Adipose tissue (tissue), 3 donors: Measurements from ENCODE around the gene CLBA1. TPM values are rescaled to one million over a fixed set of nuclear protein-coding genes. Genes with fewer than 3 reads are reported as not detected.

Source experiments
- H3K27ac ChIP-seq: one replicate; pipeline ENCODE4 v1.5.1; 2013; ENCODE audit warnings: low read depth, low read length
- WGBS, 3 donors: extraction: QIAGEN DNeasy Blood & Tissue Kit; methylation state at CpG; one replicate each; pipeline ENCODE4 v1.1.7; 2013; 5-methylcytosine and 5-hydroxymethylcytosine counted together
- polyA plus RNA-seq, 3 donors: library from polyadenylated mRNA; stranded (reverse); fragments of 200-250 nt; gene quantifications; one replicate each; pipeline ENCODE4 v1.2.3, GENCODE V29; 2013
- donor health status: healthy with polysubstance abuse.
- donor health status: Bipolar disorder and iron deficiency.
- donor health status: healthy.

Gene CLBA1
- polyA plus RNA-seq, 3 donors, result 2.2 to 10.9 (median 2.8) TPM

- no peak overlapping the region for H3K27ac ChIP-seq
- 77 to 87% (median 85%) methylated on average over 13 of the region's 13 CpGs for WGBS, 3 donors
These were observed 19.9 kb upstream of the CLBA1 start for GRCh38 chr14:104965561-104966231.

DNA sequence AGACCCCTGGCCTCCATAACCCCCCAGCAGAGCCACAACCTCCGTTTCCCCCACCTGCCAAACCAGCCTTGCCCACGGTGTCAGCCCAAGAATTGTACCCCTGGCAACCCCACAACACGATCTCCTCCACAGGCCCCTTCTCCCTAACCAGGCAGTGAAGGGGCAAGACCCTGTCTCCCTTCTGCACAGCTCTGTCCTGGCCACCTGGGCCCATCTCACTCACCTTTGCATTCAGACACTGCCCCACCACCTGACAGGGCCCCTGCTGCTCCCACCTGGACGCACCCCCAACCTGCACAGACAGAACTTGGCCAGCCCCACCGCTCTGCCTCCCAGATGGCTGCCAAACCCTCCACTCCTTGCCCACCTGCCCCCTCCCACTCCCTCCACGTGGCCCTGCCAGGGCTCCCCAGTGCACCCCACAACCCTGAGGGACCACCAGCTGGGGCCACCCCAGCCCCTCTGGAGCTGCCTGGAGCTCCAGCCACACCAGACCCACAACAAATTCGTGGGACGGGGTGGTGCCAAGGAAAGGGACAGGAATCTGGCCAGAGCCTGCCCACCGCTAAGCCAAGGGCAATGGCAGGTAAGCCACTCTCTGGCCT lies 19.2 kb upstream of the CLBA1 start:
- 82 to 86% (median 83%) methylated on average over 9 of the region's 9 CpGs for WGBS, 3 donors
- H3K27ac ChIP-seq, result no peak overlapping the region

DNA sequence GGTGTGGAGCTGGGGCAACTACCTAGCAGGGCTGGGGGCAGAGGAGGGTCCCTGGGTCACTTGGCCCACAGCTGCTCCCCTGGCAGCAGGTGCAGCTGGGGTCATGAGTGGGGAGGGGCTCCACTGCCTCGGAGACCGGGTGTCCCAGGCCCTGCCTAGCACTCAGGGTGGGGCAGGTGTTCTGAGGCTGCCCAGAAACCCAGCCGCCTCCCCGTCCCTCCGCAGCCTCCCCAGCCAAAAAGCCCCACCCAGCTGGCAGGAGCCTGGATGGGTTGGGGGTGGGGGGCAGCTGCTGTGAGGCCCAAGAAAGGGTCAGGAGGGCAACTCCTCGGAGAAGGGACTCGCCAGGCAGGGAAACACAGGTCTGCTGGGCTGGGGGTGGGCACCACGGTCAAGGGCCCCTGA lies 18.6 kb upstream of the CLBA1 start:
- WGBS, 3 donors, result 39 to 62% (median 39%) methylated on average over 8 of the region's 8 CpGs
- no peak overlapping the region for H3K27ac ChIP-seq

DNA sequence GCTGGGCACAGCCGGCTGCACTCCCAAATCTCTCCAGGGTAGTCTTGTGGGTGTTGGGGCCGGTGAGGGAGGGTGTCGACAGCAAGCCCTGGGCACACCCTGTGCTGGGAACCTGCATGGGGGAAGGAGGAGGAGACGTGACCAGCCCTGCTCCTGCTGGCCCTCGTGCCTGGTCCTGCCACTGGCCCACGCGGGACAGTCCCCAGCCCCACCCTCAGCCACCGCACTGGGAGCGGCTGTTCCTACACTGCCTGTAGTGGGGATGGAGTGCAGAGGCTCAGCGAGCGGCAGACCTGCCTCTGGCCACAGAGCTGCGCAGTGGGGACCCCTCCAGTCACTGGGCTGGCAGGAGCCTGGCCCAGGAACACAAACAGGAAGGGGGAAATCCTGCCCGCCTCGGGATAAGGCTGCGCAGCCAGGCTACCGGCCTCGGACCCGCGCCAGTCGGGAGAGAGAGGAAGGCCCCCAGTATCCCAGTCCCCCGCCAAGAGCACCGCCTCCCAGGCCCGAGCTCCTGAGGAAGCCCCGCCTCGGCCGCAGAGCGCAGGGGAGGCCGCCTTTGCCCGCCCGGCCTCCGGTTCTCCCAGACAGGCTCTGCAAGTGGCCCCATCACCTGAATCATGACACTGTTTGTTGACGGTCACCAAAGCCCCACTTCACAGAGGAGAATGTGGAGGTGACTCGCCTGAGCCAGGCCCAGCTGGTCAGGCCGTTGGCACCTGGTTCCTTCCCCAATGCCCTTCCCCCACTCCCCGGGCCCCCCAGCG lies 18.0 kb upstream of the CLBA1 start:
- WGBS, 3 donors, result 2 to 11% (median 3%) methylated on average over 35 to 36 of the region's 36 CpGs
- H3K27ac ChIP-seq, result no peak overlapping the region

GRCh38 chr14:104968153-104968527 lies 17.4 kb upstream of the CLBA1 start:
- H3K27ac ChIP-seq, result no peak overlapping the region
- 8 to 24% (median 9%) methylated on average over 8 to 12 of the region's 12 CpGs for WGBS, 3 donors

DNA sequence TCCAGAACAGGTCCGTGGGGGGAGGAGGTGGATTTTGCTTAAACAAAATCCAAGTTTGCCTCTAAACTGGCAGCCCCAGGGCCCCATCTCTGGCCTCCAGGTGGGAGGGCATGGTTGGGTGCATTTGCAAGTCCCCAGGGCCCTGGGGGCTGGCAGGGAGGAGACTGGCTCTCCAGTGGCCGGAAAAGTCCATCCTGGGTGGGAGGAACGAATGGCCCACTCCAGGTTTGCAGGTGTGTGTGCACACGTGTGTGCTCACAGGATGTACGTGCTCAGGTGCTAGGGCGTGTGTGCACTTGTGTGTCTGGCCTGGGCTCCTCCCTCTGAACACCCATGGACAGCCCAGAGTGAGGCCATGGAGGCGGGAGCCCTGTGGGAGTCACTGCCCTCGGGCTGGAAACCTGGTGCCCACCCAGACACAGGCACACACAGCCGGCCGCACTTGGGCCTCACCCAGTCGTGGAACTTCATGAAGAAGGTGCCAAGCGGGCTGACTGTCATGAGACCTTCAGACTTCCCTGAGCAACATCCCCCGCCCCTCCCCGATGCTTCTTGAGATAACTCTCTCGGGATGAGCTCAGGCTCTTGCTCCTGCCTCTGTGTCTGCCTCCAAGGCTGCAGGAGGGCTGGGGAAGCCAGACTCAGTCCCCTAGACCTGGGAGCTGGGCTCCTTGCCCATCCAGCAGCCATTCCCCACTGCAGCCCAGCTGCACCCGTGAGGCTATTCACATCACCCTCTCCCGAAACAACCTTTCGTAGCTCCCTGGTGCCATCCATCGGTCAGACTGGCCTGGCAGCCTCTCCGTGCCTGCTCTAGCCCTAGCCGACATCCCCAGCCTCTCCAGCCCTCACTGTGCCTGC lies 16.8 kb upstream of the CLBA1 start:
- 49 to 69% (median 61%) methylated on average over 21 of the region's 21 CpGs for WGBS, 3 donors
- no peak overlapping the region for H3K27ac ChIP-seq

GRCh38 chr14:104969741-104970230 lies 15.8 kb upstream of the CLBA1 start:
- H3K27ac ChIP-seq, result no peak overlapping the region
- WGBS, 3 donors, result 86 to 90% (median 86%) methylated on average over 9 to 10 of the region's 10 CpGs

DNA sequence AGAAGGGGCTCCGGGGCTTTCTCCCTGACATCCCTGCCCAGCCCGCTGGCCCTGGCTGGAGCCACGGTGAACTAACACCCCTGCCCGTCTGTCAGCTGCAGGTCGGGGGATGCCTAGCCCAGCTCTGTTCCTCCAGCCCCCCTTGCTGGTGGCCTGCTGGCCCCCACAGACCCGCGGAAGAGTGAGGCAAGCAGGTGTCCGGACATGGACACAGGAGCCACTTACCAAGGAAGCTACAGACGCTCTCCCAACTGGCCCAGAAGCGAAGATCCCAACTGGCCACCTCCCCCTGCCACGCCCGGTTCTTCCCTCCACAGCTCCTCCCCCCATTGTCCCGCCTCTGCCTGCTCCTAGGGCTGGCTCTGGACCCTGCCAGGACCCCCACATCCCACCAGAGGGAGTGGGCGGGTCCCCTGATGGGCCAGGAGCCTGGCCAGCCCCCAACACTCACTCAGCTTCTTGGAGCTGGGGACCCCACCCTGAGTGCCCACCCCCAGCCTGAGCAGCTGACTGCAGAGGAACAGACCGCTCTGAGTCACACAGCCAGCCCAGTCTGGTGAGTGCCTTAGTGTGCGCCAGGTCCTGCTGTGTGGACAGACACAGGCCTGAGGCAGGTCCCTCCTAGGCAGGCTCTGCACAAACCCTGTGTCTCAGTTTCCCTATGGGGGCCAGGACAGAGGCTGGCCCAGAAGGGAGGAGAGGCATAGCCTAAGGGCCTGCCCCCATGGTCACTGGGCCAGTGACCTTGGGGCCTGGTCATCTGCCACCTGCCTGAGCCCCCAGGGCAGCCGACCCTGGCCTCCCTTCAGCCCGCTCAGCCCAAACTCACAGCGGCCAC lies 15.1 kb upstream of the CLBA1 start:
- H3K27ac ChIP-seq, result no peak overlapping the region
- 60 to 77% (median 63%) methylated on average over 19 of the region's 19 CpGs for WGBS, 3 donors

DNA sequence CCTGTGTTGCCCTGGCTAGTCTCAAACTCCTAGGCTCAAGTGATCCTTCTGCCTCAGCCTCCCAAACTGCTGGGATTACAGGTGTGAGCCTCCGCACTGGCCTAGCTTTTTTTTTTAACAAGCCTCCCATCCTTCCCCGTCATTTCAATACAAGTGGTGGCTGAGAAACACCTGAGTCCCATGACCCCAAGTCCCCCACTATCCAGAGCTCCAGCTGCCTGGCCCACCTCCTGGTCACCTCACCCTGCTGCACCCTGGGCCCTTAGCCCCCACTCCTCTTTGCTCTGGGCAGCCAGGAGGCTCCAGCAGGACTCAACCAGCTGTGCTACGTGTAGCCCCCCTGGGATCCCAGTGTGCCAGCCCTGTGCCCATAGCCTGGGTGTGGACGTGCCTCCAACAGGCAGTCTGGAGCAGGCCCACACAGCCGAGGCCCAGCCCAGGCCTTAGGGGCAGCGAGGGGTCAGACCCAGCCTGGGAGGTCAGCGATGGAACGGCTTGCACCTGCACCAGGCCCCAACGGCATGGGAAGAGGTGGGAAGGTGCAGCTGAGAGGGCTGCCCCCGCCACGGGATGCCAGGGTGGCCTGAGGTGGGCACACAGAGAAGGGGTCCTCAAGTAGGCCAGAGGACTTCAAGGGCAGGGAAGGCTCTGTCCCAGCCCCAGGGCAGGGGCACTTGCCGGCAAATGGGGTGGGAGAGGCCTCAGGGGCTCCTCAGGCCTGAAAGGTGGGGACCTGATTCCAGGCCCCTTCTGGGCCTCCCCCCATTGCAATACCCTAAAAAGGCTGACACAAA lies 13.9 kb upstream of the CLBA1 start:
- no peak overlapping the region for H3K27ac ChIP-seq
- 89 to 97% (median 92%) methylated on average over 12 of the region's 12 CpGs for WGBS, 3 donors

- H3K27ac ChIP-seq, result peak overlapping the region; percentile 68
- whole genome bisulfite sequencing, 3 donors, result 57 to 62% (median 61%) methylated on average over 28 of the region's 28 CpGs
These were observed 13.1 kb upstream of the CLBA1 start for GRCh38 chr14:104972301-104973134.

DNA sequence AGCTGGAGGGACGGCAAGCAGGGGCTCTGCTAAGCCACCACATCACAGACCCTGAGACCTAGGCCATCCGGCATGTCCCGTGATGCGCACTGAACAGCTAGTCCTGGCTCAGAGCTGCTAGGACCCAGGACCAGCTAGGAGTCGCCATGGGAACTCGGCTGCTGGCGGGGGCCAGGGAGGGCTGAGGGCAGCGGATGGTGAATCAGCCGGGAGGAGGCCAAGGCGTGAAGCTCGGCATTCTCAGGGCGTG lies 12.5 kb upstream of the CLBA1 start:
- WGBS, 3 donors, result 47 to 64% (median 54%) methylated on average over 12 of the region's 12 CpGs

GRCh38 chr14:104973385-104974145 lies 12.0 kb upstream of the CLBA1 start:
- 33 to 44% (median 34%) methylated on average over 21 to 23 of the region's 23 CpGs for WGBS, 3 donors
- peak overlapping the region; percentile 68 for H3K27ac ChIP-seq

More for the DNA sequence above, 12.5 kb upstream of the CLBA1 start:
- peak overlapping the region; percentile 68 for H3K27ac ChIP-seq

GRCh38 chr14:104974146-104974541 lies 11.4 kb upstream of the CLBA1 start:
- H3K27ac ChIP-seq, result peak overlapping the region; percentile 51
- WGBS, 3 donors, result 61 to 64% (median 64%) methylated on average over 12 to 13 of the region's 13 CpGs

DNA sequence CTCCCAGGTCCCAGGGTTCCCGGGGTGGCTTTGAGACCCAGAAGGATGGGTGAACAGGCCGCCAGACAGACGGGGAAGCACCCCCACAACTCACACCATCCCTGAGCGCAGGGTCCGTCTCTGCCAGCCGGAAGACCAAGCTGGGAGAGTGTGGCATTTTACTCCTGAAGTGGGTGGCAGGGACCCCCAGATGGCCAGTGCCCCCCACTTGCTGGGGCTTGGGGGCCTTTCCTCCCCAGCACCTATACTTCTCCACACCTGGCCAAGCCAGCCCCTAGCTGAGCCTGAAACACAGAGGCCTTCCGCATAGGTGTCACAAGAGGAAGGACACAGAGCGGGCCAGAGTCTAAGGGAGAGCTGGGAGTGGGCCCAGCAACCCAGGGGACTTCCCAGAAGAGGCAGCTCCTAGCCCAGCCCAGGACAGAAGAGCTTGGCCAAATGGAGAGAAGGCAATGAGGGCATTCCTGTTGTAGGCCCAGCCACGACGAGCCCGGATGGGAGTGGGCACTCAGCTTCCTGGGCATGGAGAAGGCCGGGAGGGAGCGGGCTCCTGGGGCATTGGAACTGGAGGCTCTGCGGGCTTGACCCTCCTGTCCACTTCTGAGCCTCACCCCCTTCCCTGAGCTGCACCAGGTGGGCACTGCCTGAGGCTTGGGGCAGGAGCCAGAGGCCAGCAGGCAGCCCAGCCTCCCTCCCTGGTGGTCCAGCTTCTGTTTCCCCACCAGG lies 10.8 kb upstream of the CLBA1 start:
- H3K27ac ChIP-seq, result no peak overlapping the region
- 92 to 96% (median 93%) methylated on average over 12 to 14 of the region's 14 CpGs for WGBS, 3 donors
